ENCODE results near the gene IDI1. TPM values are rescaled to one million over a fixed set of nuclear protein-coding genes. Genes with fewer than 3 reads are reported as not detected.

Gene IDI1
- total and polyA plus RNA-seq, 4 experiments from 2014 or later = 30.3 to 45.4 (median 38.8) TPM

GRCh38 chr10:1090696-1091095 lies 41.8 kb upstream of the IDI1 start:
- Histone ChIP-seq H3K9me3 (ENCODE audit: control insufficient read depth in 1 of 2, low read length in 2 of 2) (no peaks in the 10 kb centered on the region), H3K36me3 (ENCODE audit: insufficient read depth, low read length) (peaks cover 56% of the 10 kb centered on the region), H3K4me3 (ENCODE audit: low read length in 2 of 2) (no peak overlapping the region), H3K4me1 (ENCODE audit: insufficient read depth, low read length) (no peaks in the 10 kb centered on the region), H3K27me3 (ENCODE audit: insufficient read depth, low read length) (no peaks in the 10 kb centered on the region), H3K27ac (ENCODE audit: low read depth, low read length) (no peak overlapping the region)
- peaks cover 0 to 19% (median 12%) of the 10 kb centered on the region in 4 donors for H3K4me1 Mint-ChIP-seq
- H3K36me3 Mint-ChIP-seq = peaks cover 43 to 53% of the 10 kb centered on the region in 2 donors
- H3K4me3 Mint-ChIP-seq = no peak overlapping the region
- ChIA-PET CTCF (ENCODE audit: partially characterized antibody) (interaction anchor here (1.2 kb wide), 1 partner anchor 19 kb away, joined by 4 read pairs; no protein-coding TSS in a partner anchor), POLR2A (ENCODE audit: partially characterized antibody) (no interaction called here)
- intact Hi-C loops (cut with micrococcal nuclease) = no loop called here
- no peak for DNase-seq
- H3K9me3 Mint-ChIP-seq = no peaks in the 10 kb centered on the region
- H3K27ac Mint-ChIP-seq = peak overlapping the region in 3 of 7 donors; percentile 32 to 68 (median 32)
- H3K27me3 Mint-ChIP-seq = no peaks in the 10 kb centered on the region

GRCh38 chr10:1089017-1089689 lies 40.2 kb upstream of the IDI1 start:
- ChIA-PET CTCF (ENCODE audit: partially characterized antibody) (no interaction called here), POLR2A (ENCODE audit: partially characterized antibody) (no interaction called here)
- H3K4me1 Mint-ChIP-seq = peaks cover 0 to 19% (median 12%) of the 10 kb centered on the region in 4 donors
- H3K9me3 Mint-ChIP-seq = no peaks in the 10 kb centered on the region
- peaks cover 52 to 64% of the 10 kb centered on the region in 2 donors for H3K36me3 Mint-ChIP-seq
- Histone ChIP-seq H3K4me3 (ENCODE audit: low read length in 2 of 2) (no peak overlapping the region), H3K27me3 (ENCODE audit: insufficient read depth, low read length) (no peaks in the 10 kb centered on the region), H3K9me3 (ENCODE audit: control insufficient read depth in 1 of 2, low read length in 2 of 2) (no peaks in the 10 kb centered on the region), H3K4me1 (ENCODE audit: insufficient read depth, low read length) (no peaks in the 10 kb centered on the region), H3K27ac (ENCODE audit: low read depth, low read length) (no peak overlapping the region), H3K36me3 (ENCODE audit: insufficient read depth, low read length) (peaks cover 64% of the 10 kb centered on the region)
- H3K27me3 Mint-ChIP-seq = no peaks in the 10 kb centered on the region
- H3K4me3 Mint-ChIP-seq = no peak overlapping the region
- peak overlapping the region in 1 of 7 donors; percentile 64 for H3K27ac Mint-ChIP-seq
- intact Hi-C loops (cut with micrococcal nuclease) = no loop called here
- DNase-seq = no peak

- H3K27me3 Mint-ChIP-seq = no peaks in the 10 kb centered on the region
- no peak overlapping the region for H3K4me3 Mint-ChIP-seq
- peaks cover 70 to 84% of the 10 kb centered on the region in 2 donors for H3K36me3 Mint-ChIP-seq
- POLR2A ChIA-PET (ENCODE audit: partially characterized antibody) = no interaction called here
- CTCF ChIA-PET (ENCODE audit: partially characterized antibody) = interaction anchor here (0.6 to 1.4 kb wide), 3 partner anchors 12 to 282 kb away, joined by 3 to 5 read pairs (median 3); no protein-coding TSS in a partner anchor
- peaks cover 0 to 19% (median 13%) of the 10 kb centered on the region in 4 donors for H3K4me1 Mint-ChIP-seq
- DNase-seq = no peak
- Histone ChIP-seq H3K27ac (ENCODE audit: low read depth, low read length) (no peak overlapping the region), H3K27me3 (ENCODE audit: insufficient read depth, low read length) (no peaks in the 10 kb centered on the region), H3K9me3 (ENCODE audit: control insufficient read depth in 1 of 2, low read length in 2 of 2) (no peaks in the 10 kb centered on the region), H3K4me3 (ENCODE audit: low read length in 2 of 2) (no peak overlapping the region), H3K36me3 (ENCODE audit: insufficient read depth, low read length) (peaks cover 83% of the 10 kb centered on the region), H3K4me1 (ENCODE audit: insufficient read depth, low read length) (no peaks in the 10 kb centered on the region)
- H3K27ac Mint-ChIP-seq = peak overlapping the region in 5 of 7 donors; percentile 17 to 91 (median 51)
- intact Hi-C loops (cut with micrococcal nuclease) = no loop called here
- H3K9me3 Mint-ChIP-seq = peaks cover 0 to 1% (median 0%) of the 10 kb centered on the region in 8 donors
These were observed 37.9 kb upstream of the IDI1 start for GRCh38 chr10:1086787-1087186.

GRCh38 chr10:1085258-1085657 lies 36.3 kb upstream of the IDI1 start:
- Histone ChIP-seq H3K27ac (ENCODE audit: low read depth, low read length) (no peak overlapping the region), H3K4me1 (ENCODE audit: insufficient read depth, low read length) (no peaks in the 10 kb centered on the region), H3K27me3 (ENCODE audit: insufficient read depth, low read length) (no peaks in the 10 kb centered on the region), H3K4me3 (ENCODE audit: low read length in 2 of 2) (no peak overlapping the region), H3K9me3 (ENCODE audit: control insufficient read depth in 1 of 2, low read length in 2 of 2) (no peaks in the 10 kb centered on the region), H3K36me3 (ENCODE audit: insufficient read depth, low read length) (peaks cover 80% of the 10 kb centered on the region)
- H3K4me3 Mint-ChIP-seq = no peak overlapping the region
- H3K36me3 Mint-ChIP-seq = peaks cover 71 to 84% of the 10 kb centered on the region in 2 donors
- peak overlapping the region in 1 of 7 donors; percentile 29 for H3K27ac Mint-ChIP-seq
- peaks cover 0 to 1% (median 0%) of the 10 kb centered on the region in 8 donors for H3K9me3 Mint-ChIP-seq
- ChIA-PET POLR2A (ENCODE audit: partially characterized antibody) (no interaction called here), CTCF (ENCODE audit: partially characterized antibody) (no interaction called here)
- DNase-seq = no peak
- H3K27me3 Mint-ChIP-seq = no peaks in the 10 kb centered on the region
- H3K4me1 Mint-ChIP-seq = peaks cover 0 to 21% (median 14%) of the 10 kb centered on the region in 4 donors
- intact Hi-C loops (cut with micrococcal nuclease) = no loop called here

- peaks cover 85% of the 10 kb centered on the region for H3K36me3 ChIP-seq (ENCODE audit: insufficient read depth, low read length)
- POLR2A ChIA-PET (ENCODE audit: partially characterized antibody) = no interaction called here
- H3K27me3 ChIP-seq (ENCODE audit: insufficient read depth, low read length) = no peaks in the 10 kb centered on the region
- intact Hi-C loops (cut with micrococcal nuclease) = no loop called here
- H3K36me3 Mint-ChIP-seq = peaks cover 73 to 89% of the 10 kb centered on the region in 2 donors
- CTCF ChIA-PET (ENCODE audit: partially characterized antibody) = no interaction called here
- no peaks in the 10 kb centered on the region for H3K4me1 ChIP-seq (ENCODE audit: insufficient read depth, low read length)
- H3K27me3 Mint-ChIP-seq = no peaks in the 10 kb centered on the region
- H3K9me3 ChIP-seq (ENCODE audit: control insufficient read depth in 1 of 2, low read length in 2 of 2) = no peaks in the 10 kb centered on the region
- no peak overlapping the region for H3K4me3 ChIP-seq (ENCODE audit: low read length in 2 of 2)
- DNase-seq = no peak
- no peak overlapping the region for H3K4me3 Mint-ChIP-seq
- peaks cover 0 to 1% (median 0%) of the 10 kb centered on the region in 8 donors for H3K9me3 Mint-ChIP-seq
- peaks cover 0 to 21% (median 10%) of the 10 kb centered on the region in 4 donors for H3K4me1 Mint-ChIP-seq
- no peak overlapping the region for H3K27ac ChIP-seq (ENCODE audit: low read depth, low read length)
- peak overlapping the region in 1 of 7 donors; percentile 17 for H3K27ac Mint-ChIP-seq
These were observed 35.4 kb upstream of the IDI1 start for GRCh38 chr10:1084011-1084950.

- DNase-seq = no peak
- peaks cover 72 to 90% of the 10 kb centered on the region in 2 donors for H3K36me3 Mint-ChIP-seq
- Histone ChIP-seq H3K36me3 (ENCODE audit: insufficient read depth, low read length) (peaks cover 85% of the 10 kb centered on the region), H3K4me1 (ENCODE audit: insufficient read depth, low read length) (no peaks in the 10 kb centered on the region), H3K27ac (ENCODE audit: low read depth, low read length) (no peak overlapping the region), H3K9me3 (ENCODE audit: control insufficient read depth in 1 of 2, low read length in 2 of 2) (no peaks in the 10 kb centered on the region), H3K27me3 (ENCODE audit: insufficient read depth, low read length) (no peaks in the 10 kb centered on the region), H3K4me3 (ENCODE audit: low read length in 2 of 2) (no peak overlapping the region)
- peaks cover 0 to 21% (median 10%) of the 10 kb centered on the region in 4 donors for H3K4me1 Mint-ChIP-seq
- H3K4me3 Mint-ChIP-seq = no peak overlapping the region
- peaks cover 0 to 1% (median 0%) of the 10 kb centered on the region in 8 donors for H3K9me3 Mint-ChIP-seq
- intact Hi-C loops (cut with micrococcal nuclease) = no loop called here
- H3K27me3 Mint-ChIP-seq = no peaks in the 10 kb centered on the region
- ChIA-PET CTCF (ENCODE audit: partially characterized antibody) (no interaction called here), POLR2A (ENCODE audit: partially characterized antibody) (no interaction called here)
- peak overlapping the region in 1 of 7 donors; percentile 29 for H3K27ac Mint-ChIP-seq
These were observed 34.7 kb upstream of the IDI1 start for GRCh38 chr10:1083581-1083980.

GRCh38 chr10:1078668-1079067 lies 29.7 kb upstream of the IDI1 start:
- no peaks in the 10 kb centered on the region for H3K27me3 Mint-ChIP-seq
- Histone ChIP-seq H3K27ac (ENCODE audit: low read depth, low read length) (no peak overlapping the region), H3K27me3 (ENCODE audit: insufficient read depth, low read length) (no peaks in the 10 kb centered on the region), H3K4me3 (ENCODE audit: low read length in 2 of 2) (no peak overlapping the region), H3K36me3 (ENCODE audit: insufficient read depth, low read length) (peaks cover 46% of the 10 kb centered on the region), H3K9me3 (ENCODE audit: control insufficient read depth in 1 of 2, low read length in 2 of 2) (no peaks in the 10 kb centered on the region), H3K4me1 (ENCODE audit: insufficient read depth, low read length) (no peaks in the 10 kb centered on the region)
- H3K27ac Mint-ChIP-seq = peak overlapping the region in 2 of 7 donors; percentile 5 to 57
- no peak overlapping the region for H3K4me3 Mint-ChIP-seq
- H3K4me1 Mint-ChIP-seq = peaks cover 10 to 13% (median 12%) of the 10 kb centered on the region in 4 donors
- peaks cover 48 to 70% of the 10 kb centered on the region in 2 donors for H3K36me3 Mint-ChIP-seq
- POLR2A ChIA-PET (ENCODE audit: partially characterized antibody) = no interaction called here
- no peak for DNase-seq
- intact Hi-C loops (cut with micrococcal nuclease) = no loop called here
- H3K9me3 Mint-ChIP-seq = peaks cover 0 to 3% (median 0%) of the 10 kb centered on the region in 8 donors
- CTCF ChIA-PET (ENCODE audit: partially characterized antibody) = no interaction called here
